GM12878 (cell line): Measurements from ENCODE around the gene PRDM12. TPM values are rescaled to one million over a fixed set of nuclear protein-coding genes. Genes with fewer than 3 reads are reported as not detected.

ENCODE experiments used
- ATAC-seq: fragments of 200-7000 bp; cut with Tn5 transposase; 3 replicates; pipeline ENCODE4 v1.9.1; 2020; ENCODE audit warnings: mild to moderate bottlenecking, moderate library complexity
- BruUV-seq: library from RNA; stranded (reverse); fragments of 400-500 nt; replicated peaks from 2 replicates; lab custom pipeline; 2021; lab: Mats Ljungman, UMichigan
- CTCF ChIA-PET: fragments of 300-600 bp; sonication (Branson Sonifier 250); formaldehyde crosslinking; extraction: SDS; loops from one replicate; lab custom pipeline; 2021; ENCODE audit warnings: inconsistent platforms; lab: Yijun Ruan, JAX
- POLR2A ChIA-PET: fragments of 350-600 bp; formaldehyde crosslinking; extraction: SDS; loops from one replicate; lab custom pipeline; 2021; ENCODE audit warnings: inconsistent platforms; lab: Charles Lee
- RAD21 ChIA-PET: fragments of 300-600 bp; sonication (Branson Sonifier 250); formaldehyde crosslinking; loops from one replicate; lab custom pipeline; 2023; ENCODE audit warnings: antibody characterized with exemption; ENCODE audit not compliant: unreplicated experiment; lab: Charles Lee
- SMC1A ChIA-PET: fragments of 300-600 bp; sonication (Branson Sonifier 250); formaldehyde crosslinking; loops from one replicate; lab custom pipeline; 2023; ENCODE audit not compliant: unreplicated experiment, uncharacterized antibody; lab: Charles Lee
- DNase-seq: peaks from one replicate; pipeline ENCODE4 v3.0.0-alpha.2; 2011; ENCODE audit warnings: low read depth, low spot score
- FAIRE-seq: peaks from 3 replicates; lab custom pipeline; 2011; peaks lifted over from hg19 to GRCh38; lab: Jason Lieb, UNC
- H2AFZ ChIP-seq: 2 replicates; pipeline ENCODE4 v1.6.0; 2011; ENCODE audit warnings: low read depth, low read length, control low read depth; ENCODE audit not compliant: control insufficient read depth
- H3K27ac ChIP-seq: 2 replicates; pipeline ENCODE4 v1.5.1; 2011; ENCODE audit warnings: control low read depth; ENCODE audit not compliant: control insufficient read depth, insufficient read depth
- H3K27me3 ChIP-seq, 2 experiments: replicated peaks in 1 of 2; 2 replicates each; pipeline versions ENCODE4 v1.6.0 to v1.6.1; 2011; ENCODE audit warnings: low read length in 1 of 2; ENCODE audit not compliant: control insufficient read depth in 2 of 2, insufficient read depth in 2 of 2
- H3K36me3 ChIP-seq, 2 experiments: 2 replicates each; pipeline ENCODE4 v1.5.1; 2011; ENCODE audit warnings: low read length in 1 of 2; ENCODE audit not compliant: control insufficient read depth in 2 of 2, insufficient read depth in 2 of 2
- H3K4me1 ChIP-seq: 2 replicates; pipeline ENCODE4 v1.6.1; 2011; ENCODE audit warnings: mild to moderate bottlenecking, low read length, moderate library complexity, mixed read lengths; ENCODE audit not compliant: control insufficient read depth, insufficient read depth
- H3K4me2 ChIP-seq: 2 replicates; pipeline ENCODE4 v1.6.0; 2011; ENCODE audit warnings: control low read depth; ENCODE audit not compliant: control insufficient read depth, insufficient read depth
- H3K4me3 ChIP-seq: fragments of 200-600 bp; sonication (generic); 2 replicates; pipeline ENCODE4 v1.5.1; 2016
- H3K79me2 ChIP-seq: 2 replicates; pipeline ENCODE4 v1.6.0; 2011; ENCODE audit warnings: low read length; ENCODE audit not compliant: control insufficient read depth, insufficient read depth
- H3K9ac ChIP-seq: 2 replicates; pipeline ENCODE4 v1.8.0; 2011; ENCODE audit warnings: low read length, control low read depth, mixed read lengths; ENCODE audit not compliant: control insufficient read depth, insufficient read depth
- H3K9me3 ChIP-seq: replicated peaks from 3 replicates; pipeline ENCODE4 v1.5.1; 2011; ENCODE audit warnings: mild to moderate bottlenecking, low read length; ENCODE audit not compliant: control insufficient read depth, insufficient read depth
- H4K20me1 ChIP-seq: 2 replicates; pipeline ENCODE4 v1.6.0; 2011; ENCODE audit not compliant: control insufficient read depth, insufficient read depth
- BCL11A ChIP-seq: IDR thresholded peaks from 2 replicates; pipeline ENCODE4 v1.6.1; 2011; ENCODE audit warnings: low read depth, low read length
- MTA2 ChIP-seq: fragments of 450-650 bp; IDR thresholded peaks from 2 replicates; pipeline ENCODE4 v1.6.1; 2016; ENCODE audit warnings: low read depth, mild to moderate bottlenecking, moderate library complexity
- POLR2A ChIP-seq: IDR thresholded peaks from 2 replicates; pipeline ENCODE4 v1.6.1; 2011; ENCODE audit warnings: low read depth, mild to moderate bottlenecking, low read length
- SPI1 ChIP-seq: IDR thresholded peaks from 2 replicates; pipeline ENCODE4 v1.6.1; 2011; ENCODE audit warnings: low read depth, mild to moderate bottlenecking, low read length, moderate library complexity, borderline replicate concordance; ENCODE audit not compliant: insufficient read depth
- TBL1XR1 ChIP-seq: IDR thresholded peaks from 2 replicates; pipeline ENCODE4 v1.6.1; 2012; ENCODE audit warnings: low read depth, low read length, improper control_type of control experiment
- ZBED1 ChIP-seq: IDR thresholded peaks from 2 replicates; pipeline ENCODE4 v1.6.1; 2016; ENCODE audit warnings: borderline replicate concordance
- WGBS: methylation state at CpG from one replicate; pipeline ENCODE4 v1.1.6; 2016; ENCODE audit warnings: low lambda C conversion rate; ENCODE audit not compliant: insufficient replicate concordance, insufficient coverage; ENCODE audit errors: missing lambda C conversion rate; 5-methylcytosine and 5-hydroxymethylcytosine counted together
- in situ Hi-C: fragments of 300-500 bp; cut with MboI; formaldehyde crosslinking; loops from 9 replicates; pipeline ENCODE4 v1.14.3; 2018; ENCODE audit warnings: mixed read lengths
- intact Hi-C: fragments of 100-400 bp; cut with micrococcal nuclease; formaldehyde crosslinking; loops from one replicate; pipeline ENCODE4 v1.14.2; 2022; ENCODE audit not compliant: unreplicated experiment
- polyA plus RNA-seq, 11 experiments: library from polyadenylated mRNA; depleted of rRNA in 4 of 11; unstranded in 6 of 11; stranded (reverse) in 5 of 11; fragments of >200 nt; fragmentation: Nextera tagmentation in 4 of 11; fragmentation: Illumina TruSeq in 1 of 11; extraction: Ambion mirVana in 4 of 11; extraction: Trizol in 1 of 11; gene quantifications; 1 replicate in 1 of 11; 2 replicates in 10 of 11; pipeline versions ENCODE4 v1.2.1 to v1.2.3, GENCODE V29; 2011 to 2016; ENCODE audit warnings: inconsistent platforms in 2 of 11, missing spikeins in 2 of 11, low read depth in 1 of 11
- total RNA-seq, 4 experiments: library from RNA; depleted of rRNA in 3 of 4; stranded (reverse); fragments of >200 nt in 3 of 4; fragmentation: Illumina TruSeq in 1 of 4; extraction: Trizol in 1 of 4; gene quantifications; 2 replicates each; pipeline versions ENCODE4 v1.2.1 to v1.2.3, GENCODE V29; 2013 to 2021
- TF ChIP-seq, protein P1 (sequence below): fragments of 450-650 bp; IDR thresholded peaks from 2 replicates; pipeline ENCODE4 v1.6.1; 2016; ENCODE audit warnings: mild to moderate bottlenecking, moderate library complexity, borderline replicate concordance
- TF ChIP-seq, protein P2 (sequence below): fragments of 450-650 bp; IDR thresholded peaks from 2 replicates; pipeline ENCODE4 v1.6.1; 2017; ENCODE audit warnings: mild to moderate bottlenecking
- TF ChIP-seq, protein P3 (sequence below): IDR thresholded peaks from 2 replicates; pipeline ENCODE4 v1.6.1; 2012; ENCODE audit warnings: low read depth, low read length, improper control_type of control experiment

The PRDM12 gene
- total and polyA plus RNA-seq, 10 of the 15 experiments (the other 5 are each of a cell fraction or from before 2014, with no cell fraction given) = not detected

DNA sequence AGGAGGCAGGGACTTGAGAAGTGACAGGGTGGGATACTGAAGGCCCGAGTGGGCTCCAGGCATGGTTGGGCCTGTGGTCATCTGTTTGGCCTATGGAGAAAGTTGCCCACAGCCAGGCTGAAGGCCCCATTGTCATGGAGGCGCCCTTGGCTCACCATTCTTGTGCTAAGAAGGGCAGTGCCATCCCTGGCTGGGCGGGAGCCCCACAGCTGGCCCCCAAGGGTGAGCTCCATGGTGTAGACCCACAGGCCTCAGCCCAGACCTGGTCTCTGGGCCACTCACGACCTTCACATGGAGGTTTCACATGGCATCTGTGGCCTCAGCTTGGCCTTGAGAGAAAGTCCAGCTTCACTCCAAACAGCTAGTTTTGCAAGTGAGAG is 34.3 kb upstream of the PRDM12 start:
- ATAC-seq (no peak), DNase-seq (no peak), FAIRE-seq (no peak)
- Histone ChIP-seq H2AFZ (no peak overlapping the region), H3K4me3 (no peak overlapping the region), H3K4me1 (no peaks in the 10 kb centered on the region), H3K79me2 (no peaks in the 10 kb centered on the region), H3K9ac (no peak overlapping the region), H3K36me3 (peaks cover 9 to 47% of the 10 kb centered on the region in 2 experiments; a peak in 3 of 4 replicates), H4K20me1 (no peaks in the 10 kb centered on the region), H3K27me3 (no peaks in the 10 kb centered on the region), H3K4me2 (no peak overlapping the region), H3K27ac (no peak overlapping the region), H3K9me3 (no peaks in the 10 kb centered on the region)
- intact Hi-C loops = no loop called here
- RAD21 ChIA-PET = no interaction called here
- POLR2A ChIA-PET = no interaction called here
- in situ Hi-C loops = no loop called here
- no TSS peak for BruUV-seq
- CTCF ChIA-PET = no interaction called here
- TF ChIP-seq SPI1 (no peak), ZBED1 (no peak), TBL1XR1 (no peak), BCL11A (no peak)
- 98% methylated on average over 4 of the region's 4 CpGs for WGBS
- SMC1A ChIA-PET = no interaction called here

DNA sequence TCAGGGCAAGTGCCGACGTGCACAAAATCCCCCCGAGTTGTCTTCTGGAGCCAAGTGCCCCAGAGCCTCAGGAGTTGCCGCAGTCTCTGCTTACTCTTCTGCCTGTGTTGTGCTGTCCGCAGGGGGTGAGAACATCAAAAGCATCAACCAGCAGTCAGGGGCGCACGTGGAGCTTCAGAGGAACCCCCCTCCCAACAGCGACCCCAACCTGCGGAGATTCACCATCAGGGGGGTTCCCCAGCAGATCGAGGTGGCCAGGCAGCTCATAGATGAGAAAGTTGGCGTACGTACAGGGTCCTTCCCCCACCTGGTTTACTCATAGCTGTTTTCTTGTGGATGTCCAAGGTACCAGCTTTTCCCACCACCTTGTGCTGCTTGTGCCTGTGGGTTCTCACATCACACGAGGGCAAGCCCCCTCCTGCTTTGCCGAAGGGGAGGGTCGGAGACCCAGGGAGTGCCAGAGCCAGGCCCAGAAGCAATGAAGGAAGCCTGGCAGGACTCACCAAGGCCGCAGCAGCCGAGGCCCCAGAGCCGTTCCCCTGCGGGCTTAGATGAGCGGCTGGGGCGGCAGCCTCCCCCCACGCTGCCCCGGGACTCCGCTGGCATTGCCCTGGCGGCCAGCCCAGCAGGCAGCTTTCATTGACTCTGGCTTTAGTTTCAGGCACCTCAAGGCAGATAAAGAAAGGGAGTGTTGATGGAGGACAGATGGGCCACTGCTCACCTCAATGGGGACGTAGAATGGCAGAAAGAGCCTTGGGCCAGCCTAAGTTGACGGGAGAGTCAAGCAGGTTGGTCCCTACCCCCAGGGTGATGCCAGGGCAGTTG is 33.7 kb upstream of the PRDM12 start:
- intact Hi-C loops = no loop called here
- no TSS peak for BruUV-seq
- ChIA-PET RAD21 (no interaction called here), CTCF (no interaction called here), POLR2A (no interaction called here), SMC1A (no interaction called here)
- Histone ChIP-seq H3K27ac (no peak overlapping the region), H3K4me1 (no peaks in the 10 kb centered on the region), H2AFZ (no peak overlapping the region), H3K4me3 (no peak overlapping the region), H3K79me2 (no peaks in the 10 kb centered on the region), H3K9ac (no peak overlapping the region), H3K27me3 (no peaks in the 10 kb centered on the region), H3K9me3 (no peaks in the 10 kb centered on the region), H3K36me3 (peaks cover 9 to 42% of the 10 kb centered on the region in 2 experiments; a peak in 3 of 4 replicates), H4K20me1 (no peaks in the 10 kb centered on the region), H3K4me2 (no peak overlapping the region)
- WGBS = 94% methylated on average over 21 of the region's 27 CpGs
- DNase-seq (no peak), ATAC-seq (no peak), FAIRE-seq (no peak)
- in situ Hi-C loops = no loop called here
- TF ChIP-seq, protein P1, sequence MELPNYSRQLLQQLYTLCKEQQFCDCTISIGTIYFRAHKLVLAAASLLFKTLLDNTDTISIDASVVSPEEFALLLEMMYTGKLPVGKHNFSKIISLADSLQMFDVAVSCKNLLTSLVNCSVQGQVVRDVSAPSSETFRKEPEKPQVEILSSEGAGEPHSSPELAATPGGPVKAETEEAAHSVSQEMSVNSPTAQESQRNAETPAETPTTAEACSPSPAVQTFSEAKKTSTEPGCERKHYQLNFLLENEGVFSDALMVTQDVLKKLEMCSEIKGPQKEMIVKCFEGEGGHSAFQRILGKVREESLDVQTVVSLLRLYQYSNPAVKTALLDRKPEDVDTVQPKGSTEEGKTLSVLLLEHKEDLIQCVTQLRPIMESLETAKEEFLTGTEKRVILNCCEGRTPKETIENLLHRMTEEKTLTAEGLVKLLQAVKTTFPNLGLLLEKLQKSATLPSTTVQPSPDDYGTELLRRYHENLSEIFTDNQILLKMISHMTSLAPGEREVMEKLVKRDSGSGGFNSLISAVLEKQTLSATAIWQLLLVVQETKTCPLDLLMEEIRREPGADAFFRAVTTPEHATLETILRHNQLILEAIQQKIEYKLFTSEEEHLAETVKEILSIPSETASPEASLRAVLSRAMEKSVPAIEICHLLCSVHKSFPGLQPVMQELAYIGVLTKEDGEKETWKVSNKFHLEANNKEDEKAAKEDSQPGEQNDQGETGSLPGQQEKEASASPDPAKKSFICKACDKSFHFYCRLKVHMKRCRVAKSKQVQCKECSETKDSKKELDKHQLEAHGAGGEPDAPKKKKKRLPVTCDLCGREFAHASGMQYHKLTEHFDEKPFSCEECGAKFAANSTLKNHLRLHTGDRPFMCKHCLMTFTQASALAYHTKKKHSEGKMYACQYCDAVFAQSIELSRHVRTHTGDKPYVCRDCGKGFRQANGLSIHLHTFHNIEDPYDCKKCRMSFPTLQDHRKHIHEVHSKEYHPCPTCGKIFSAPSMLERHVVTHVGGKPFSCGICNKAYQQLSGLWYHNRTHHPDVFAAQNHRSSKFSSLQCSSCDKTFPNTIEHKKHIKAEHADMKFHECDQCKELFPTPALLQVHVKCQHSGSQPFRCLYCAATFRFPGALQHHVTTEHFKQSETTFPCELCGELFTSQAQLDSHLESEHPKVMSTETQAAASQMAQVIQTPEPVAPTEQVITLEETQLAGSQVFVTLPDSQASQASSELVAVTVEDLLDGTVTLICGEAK = no peak
- TF ChIP-seq MTA2 (no peak), POLR2A (no peak)
- TF ChIP-seq, protein P2, sequence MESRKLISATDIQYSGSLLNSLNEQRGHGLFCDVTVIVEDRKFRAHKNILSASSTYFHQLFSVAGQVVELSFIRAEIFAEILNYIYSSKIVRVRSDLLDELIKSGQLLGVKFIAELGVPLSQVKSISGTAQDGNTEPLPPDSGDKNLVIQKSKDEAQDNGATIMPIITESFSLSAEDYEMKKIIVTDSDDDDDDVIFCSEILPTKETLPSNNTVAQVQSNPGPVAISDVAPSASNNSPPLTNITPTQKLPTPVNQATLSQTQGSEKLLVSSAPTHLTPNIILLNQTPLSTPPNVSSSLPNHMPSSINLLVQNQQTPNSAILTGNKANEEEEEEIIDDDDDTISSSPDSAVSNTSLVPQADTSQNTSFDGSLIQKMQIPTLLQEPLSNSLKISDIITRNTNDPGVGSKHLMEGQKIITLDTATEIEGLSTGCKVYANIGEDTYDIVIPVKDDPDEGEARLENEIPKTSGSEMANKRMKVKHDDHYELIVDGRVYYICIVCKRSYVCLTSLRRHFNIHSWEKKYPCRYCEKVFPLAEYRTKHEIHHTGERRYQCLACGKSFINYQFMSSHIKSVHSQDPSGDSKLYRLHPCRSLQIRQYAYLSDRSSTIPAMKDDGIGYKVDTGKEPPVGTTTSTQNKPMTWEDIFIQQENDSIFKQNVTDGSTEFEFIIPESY = no peak
- TF ChIP-seq, protein P3, sequence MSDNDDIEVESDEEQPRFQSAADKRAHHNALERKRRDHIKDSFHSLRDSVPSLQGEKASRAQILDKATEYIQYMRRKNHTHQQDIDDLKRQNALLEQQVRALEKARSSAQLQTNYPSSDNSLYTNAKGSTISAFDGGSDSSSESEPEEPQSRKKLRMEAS = no peak
